Transverse colon (tissue), 4 donors: Measurements from ENCODE around the gene INHBA. TPM values are rescaled to one million over a fixed set of nuclear protein-coding genes. Genes with fewer than 3 reads are reported as not detected.

Source experiments
- DNase-seq: peaks from one replicate; pipeline ENCODE4 v3.0.0-alpha.2; 2019
- H3K27ac ChIP-seq, 4 donors: fragments of 200-600 bp; sonication (generic); 2 replicates each; pipeline ENCODE4 v1.5.1; 2016 to 2018; ENCODE audit warnings: inconsistent platforms in 4 of 4
- H3K27me3 ChIP-seq: fragments of 200-600 bp; sonication (generic); 2 replicates; pipeline ENCODE4 v1.5.1; 2017; ENCODE audit warnings: inconsistent platforms
- H3K36me3 ChIP-seq, 4 donors: fragments of 200-600 bp; sonication (generic); 2 replicates each; pipeline ENCODE4 v1.5.1; 2017 to 2019; ENCODE audit warnings: inconsistent platforms in 4 of 4
- H3K4me1 ChIP-seq, 4 donors: fragments of 200-600 bp; sonication (generic); 2 replicates each; pipeline ENCODE4 v1.5.1; 2017 to 2020; ENCODE audit warnings: inconsistent platforms in 4 of 4
- H3K4me3 ChIP-seq, 4 donors: fragments of 200-600 bp; sonication (generic); 1 replicate in 1 of 4; 2 replicates in 3 of 4; pipeline versions ENCODE4 v1.5.1 to v1.6.1; 2017 to 2019; ENCODE audit warnings: inconsistent platforms in 4 of 4
- H3K9me3 ChIP-seq, 2 donors: fragments of 200-600 bp; sonication (generic); 2 replicates each; pipeline ENCODE4 v1.5.1; 2017 to 2019; ENCODE audit warnings: inconsistent platforms in 2 of 2
- EP300 ChIP-seq: sonication (generic); formaldehyde crosslinking; IDR thresholded peaks from one replicate; pipeline ENCODE4 v1.6.1; 2017; ENCODE audit warnings: antibody characterized with exemption, low read depth
- POLR2A ChIP-seq: fragments of 450-650 bp; IDR thresholded peaks from one replicate; pipeline ENCODE4 v1.6.1; 2016; ENCODE audit warnings: antibody characterized with exemption, mild to moderate bottlenecking, moderate library complexity
- POLR2AphosphoS5 ChIP-seq, 3 donors: sonication (generic); formaldehyde crosslinking; IDR thresholded peaks; one replicate each; pipeline ENCODE4 v1.6.1; 2016; ENCODE audit warnings: antibody characterized with exemption in 3 of 3
- WGBS, 2 donors: methylation state at CpG; one replicate each; pipeline ENCODE4 v1.1.5; 2018; ENCODE audit warnings: low coverage in 1 of 2; 5-methylcytosine and 5-hydroxymethylcytosine counted together
- in situ Hi-C, 4 donors: fragments of 200-750 bp; cut with MboI; loops; one replicate each; pipeline versions ENCODE4 v1.15.0 to v1.15.1; 2017; ENCODE audit warnings: low sequenced_read_pairs in 3 of 4, low pct_ligation_motif_present in 1 of 4, low pct_unique_long_range_greater_than_20kb in 1 of 4
- intact Hi-C: fragments of 100-400 bp; cut with DNase I; formaldehyde crosslinking; loops from one replicate; pipeline ENCODE4 v1.15.1; 2023; ENCODE audit warnings: low total_unique reads
- total RNA-seq, 4 donors: library from RNA; depleted of rRNA; stranded (reverse); fragments of >200 nt; gene quantifications; one replicate each; pipeline ENCODE4 v1.1.0, GENCODE V29; 2016
- TF ChIP-seq, protein P1 (sequence below), 5 experiments: fragments of 200-600 bp in 3 of 5; fragments of 450-650 bp in 2 of 5; sonication (generic) in 3 of 5; IDR thresholded peaks; 1 replicate in 2 of 5; 2 replicates in 3 of 5; pipeline ENCODE4 v1.5.1; 2016 to 2017; ENCODE audit warnings: antibody characterized with exemption in 5 of 5, inconsistent platforms in 3 of 5, mild to moderate bottlenecking in 2 of 5, moderate library complexity in 1 of 5

Gene INHBA
- total RNA-seq: 1 to 10 TPM in 1 of 4 donors, under 1 TPM in 2, not detected in 1; 0.14 to 1.1 (median 1.00) TPM

DNA sequence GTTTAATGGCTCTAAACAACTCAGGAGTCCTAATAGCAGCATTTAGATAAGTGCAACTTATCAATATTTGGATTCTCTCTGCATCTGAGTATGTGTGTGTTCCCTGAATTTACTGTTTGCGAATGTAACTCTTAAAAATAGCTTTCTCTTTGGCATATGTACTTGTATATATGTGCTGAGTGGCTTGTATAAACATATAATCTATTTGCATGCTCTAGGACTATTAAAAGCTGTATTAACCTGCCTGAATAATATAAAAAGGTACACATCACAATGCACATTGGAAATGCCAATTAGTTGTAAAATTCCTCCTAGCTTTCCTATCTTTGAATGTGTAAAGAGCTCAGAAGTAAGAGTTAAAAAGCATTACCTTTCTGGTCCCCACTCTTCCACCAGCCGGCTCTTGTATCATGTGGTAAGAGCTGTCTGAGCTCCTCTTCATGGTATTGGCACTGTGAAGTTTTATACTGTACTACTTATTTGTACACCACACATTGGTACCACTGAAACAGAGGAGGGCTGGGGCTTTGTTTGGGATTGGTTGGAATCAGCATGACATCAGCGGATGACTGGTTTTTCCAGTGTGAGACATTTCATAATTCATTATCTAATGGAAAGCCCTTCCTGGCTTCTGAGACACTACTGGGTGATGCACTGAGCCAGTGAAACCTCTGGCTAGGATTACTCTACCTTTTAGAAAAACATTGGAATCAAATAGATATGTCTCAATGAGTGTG lies at the start of gene INHBA:
TSS of gene INHBA (minus strand) at position 456 of the 737 bp plus-strand sequence. CDS start 2,716 bp downstream, outside the sequence.
- WGBS, 2 donors: 67 to 74% methylated on average over 2 to 3 of the region's 3 CpGs
- H3K4me1 ChIP-seq: peaks cover 0 to 12% (median 9%) of the 10 kb centered on the region in 4 donors
- no peak within 1 kb of the TSS for H3K4me3 ChIP-seq
- peak within 1 kb of the TSS in 1 of 4 donors; percentile 70 for H3K27ac ChIP-seq
- peaks cover 14% of the 10 kb centered on the region for H3K27me3 ChIP-seq
- DNase-seq: no peak
- H3K9me3 ChIP-seq: no peaks in the 10 kb centered on the region
- in situ Hi-C loops: loop anchor here in 3 of 4 donors (25.0 kb wide), 2 partner anchors 1366 to 1466 kb away; no protein-coding TSS in a partner anchor
- TF ChIP-seq, protein P1, sequence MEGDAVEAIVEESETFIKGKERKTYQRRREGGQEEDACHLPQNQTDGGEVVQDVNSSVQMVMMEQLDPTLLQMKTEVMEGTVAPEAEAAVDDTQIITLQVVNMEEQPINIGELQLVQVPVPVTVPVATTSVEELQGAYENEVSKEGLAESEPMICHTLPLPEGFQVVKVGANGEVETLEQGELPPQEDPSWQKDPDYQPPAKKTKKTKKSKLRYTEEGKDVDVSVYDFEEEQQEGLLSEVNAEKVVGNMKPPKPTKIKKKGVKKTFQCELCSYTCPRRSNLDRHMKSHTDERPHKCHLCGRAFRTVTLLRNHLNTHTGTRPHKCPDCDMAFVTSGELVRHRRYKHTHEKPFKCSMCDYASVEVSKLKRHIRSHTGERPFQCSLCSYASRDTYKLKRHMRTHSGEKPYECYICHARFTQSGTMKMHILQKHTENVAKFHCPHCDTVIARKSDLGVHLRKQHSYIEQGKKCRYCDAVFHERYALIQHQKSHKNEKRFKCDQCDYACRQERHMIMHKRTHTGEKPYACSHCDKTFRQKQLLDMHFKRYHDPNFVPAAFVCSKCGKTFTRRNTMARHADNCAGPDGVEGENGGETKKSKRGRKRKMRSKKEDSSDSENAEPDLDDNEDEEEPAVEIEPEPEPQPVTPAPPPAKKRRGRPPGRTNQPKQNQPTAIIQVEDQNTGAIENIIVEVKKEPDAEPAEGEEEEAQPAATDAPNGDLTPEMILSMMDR (IDR thresholded peaks at IDR 0.05): no peak
- TF ChIP-seq POLR2A: no peak
- no peak for TF ChIP-seq EP300
- TF ChIP-seq POLR2AphosphoS5 (IDR thresholded peaks at IDR 0.05): no peak
- no peaks in the 10 kb centered on the region for H3K36me3 ChIP-seq
- intact Hi-C loops: no loop called here

DNA sequence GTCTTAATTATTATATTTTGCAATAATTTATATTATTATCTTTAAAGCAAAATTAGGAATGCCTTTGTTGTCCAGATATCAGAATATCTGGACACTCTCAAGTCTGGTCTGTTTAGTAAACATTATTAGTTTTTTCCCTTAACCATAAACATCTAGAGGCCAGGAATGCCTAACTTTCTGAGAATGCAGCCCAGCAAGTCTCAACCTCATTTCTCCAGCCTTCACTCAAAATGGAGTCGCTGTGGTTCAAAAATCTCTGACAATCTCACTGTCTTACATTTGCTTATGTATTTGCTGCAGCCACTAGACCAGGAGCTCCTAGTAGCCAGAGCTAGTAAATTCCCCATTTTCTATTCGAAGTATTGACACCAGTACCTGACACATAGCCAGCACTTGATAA lies 49.7 kb upstream of the INHBA start:
- H3K27me3 ChIP-seq: no peaks in the 10 kb centered on the region
- TF ChIP-seq EP300 (no peak), POLR2AphosphoS5 (IDR thresholded peaks at IDR 0.05) (no peak), POLR2A (no peak)
- TF ChIP-seq, protein P1 (IDR thresholded peaks at IDR 0.05): no peak
- H3K36me3 ChIP-seq: no peaks in the 10 kb centered on the region
- no peak for DNase-seq
- intact Hi-C loops: no loop called here
- WGBS, 2 donors: 83 to 96% methylated on average over 2 of the region's 2 CpGs
- in situ Hi-C loops: no loop called here
- no peak overlapping the region for H3K4me3 ChIP-seq
- H3K9me3 ChIP-seq: peaks cover 5 to 16% of the 10 kb centered on the region in 2 donors
- H3K4me1 ChIP-seq: no peaks in the 10 kb centered on the region
- no peak overlapping the region for H3K27ac ChIP-seq

DNA sequence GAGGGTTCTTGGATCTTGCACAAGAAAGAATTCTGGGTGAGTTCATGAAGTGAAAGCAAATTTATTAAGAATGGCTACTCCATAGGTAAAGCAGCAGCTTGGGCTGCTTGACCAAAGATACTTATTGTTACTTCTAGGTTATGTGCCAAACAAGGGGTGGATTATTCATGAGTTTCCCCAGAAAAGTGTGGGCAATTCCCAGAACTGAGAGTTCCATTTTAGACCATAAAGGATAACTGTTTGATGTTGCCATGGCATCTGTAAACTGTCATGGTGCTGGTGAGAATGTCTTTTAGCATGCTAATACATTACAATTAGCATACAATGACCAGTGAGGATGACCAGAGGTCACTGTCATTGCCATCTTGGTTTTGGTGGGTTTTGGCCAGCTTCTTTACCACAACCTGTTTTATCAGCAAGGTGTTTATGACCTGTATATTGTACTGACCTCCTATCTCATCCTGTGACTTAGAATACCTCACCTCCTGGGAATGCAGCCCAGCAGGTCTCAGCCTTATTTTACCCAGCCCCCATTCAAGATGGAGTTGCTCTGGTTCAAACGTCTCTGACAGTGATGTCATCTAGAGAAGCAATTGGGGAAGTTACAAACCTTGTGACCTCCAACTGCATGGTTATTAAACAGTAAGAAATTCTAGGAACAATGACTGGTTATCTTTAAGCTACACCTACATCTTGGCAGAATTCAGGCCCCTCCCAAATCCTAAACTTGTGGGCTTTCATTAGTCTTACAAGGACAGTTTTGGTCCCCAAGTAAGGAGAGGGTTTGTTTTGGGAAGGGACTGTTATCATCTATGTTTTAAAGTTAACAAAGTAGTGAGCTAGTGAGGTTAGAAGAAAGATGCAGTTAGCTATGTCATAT lies 48.0 kb upstream of the INHBA start:
- whole genome bisulfite sequencing, 2 donors: 0 to 33% methylated on average over 1 of the region's 1 CpG
- H3K27ac ChIP-seq: no peak overlapping the region
- in situ Hi-C loops: no loop called here
- no peak overlapping the region for H3K4me3 ChIP-seq
- no peaks in the 10 kb centered on the region for H3K27me3 ChIP-seq
- peaks cover under 1 to 12% of the 10 kb centered on the region in 2 donors for H3K9me3 ChIP-seq
- no peak for DNase-seq
- intact Hi-C loops: no loop called here
- H3K4me1 ChIP-seq: no peaks in the 10 kb centered on the region
- TF ChIP-seq POLR2A (no peak), EP300 (no peak), POLR2AphosphoS5 (IDR thresholded peaks at IDR 0.05) (no peak)
- TF ChIP-seq, protein P1 (IDR thresholded peaks at IDR 0.05): no peak
- H3K36me3 ChIP-seq: no peaks in the 10 kb centered on the region

DNA sequence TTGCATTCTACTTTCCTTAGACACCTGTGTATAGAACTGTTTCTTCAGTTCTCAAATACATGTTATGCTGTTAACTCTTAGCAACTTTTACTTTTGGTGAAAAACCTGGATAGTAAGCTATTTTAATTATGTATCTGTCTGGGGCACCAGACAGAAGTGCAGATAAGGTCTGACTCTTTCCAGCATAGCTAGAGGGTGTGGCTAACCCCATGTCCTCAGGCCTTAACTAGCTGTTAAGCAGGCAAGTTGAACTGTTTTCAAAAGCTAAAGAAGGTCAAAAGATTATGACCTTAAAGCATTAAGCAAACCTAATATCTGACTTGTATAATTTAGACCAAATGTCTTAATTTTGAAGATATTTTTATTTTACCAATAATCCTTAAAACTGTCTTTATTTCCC lies 45.1 kb upstream of the INHBA start:
- in situ Hi-C loops (no loop called here), intact Hi-C loops (loop anchor here (5.0 kb wide), 1 partner anchor 786 kb away; no protein-coding TSS in a partner anchor)
- H3K36me3 ChIP-seq: no peaks in the 10 kb centered on the region

More for the DNA sequence above, 45.1 kb upstream of the INHBA start:
- H3K4me1 ChIP-seq: no peaks in the 10 kb centered on the region
- H3K9me3 ChIP-seq: no peaks in the 10 kb centered on the region
- H3K4me3 ChIP-seq: no peak overlapping the region
- no peak for DNase-seq
- TF ChIP-seq EP300: no peak
- TF ChIP-seq POLR2AphosphoS5 (IDR thresholded peaks at IDR 0.05): no peak
- TF ChIP-seq, protein P1 (IDR thresholded peaks at IDR 0.05): no peak
- TF ChIP-seq POLR2A: no peak
- no peak overlapping the region for H3K27ac ChIP-seq
- no peaks in the 10 kb centered on the region for H3K27me3 ChIP-seq
